ENCODE measurements around the gene MACROD1. TPM values are rescaled to one million over a fixed set of nuclear protein-coding genes. Genes with fewer than 3 reads are reported as not detected.

Gene MACROD1
- total RNA-seq, 3 donors from 2014 or later, result 16.5 to 17.8 (median 17.1) TPM

DNA sequence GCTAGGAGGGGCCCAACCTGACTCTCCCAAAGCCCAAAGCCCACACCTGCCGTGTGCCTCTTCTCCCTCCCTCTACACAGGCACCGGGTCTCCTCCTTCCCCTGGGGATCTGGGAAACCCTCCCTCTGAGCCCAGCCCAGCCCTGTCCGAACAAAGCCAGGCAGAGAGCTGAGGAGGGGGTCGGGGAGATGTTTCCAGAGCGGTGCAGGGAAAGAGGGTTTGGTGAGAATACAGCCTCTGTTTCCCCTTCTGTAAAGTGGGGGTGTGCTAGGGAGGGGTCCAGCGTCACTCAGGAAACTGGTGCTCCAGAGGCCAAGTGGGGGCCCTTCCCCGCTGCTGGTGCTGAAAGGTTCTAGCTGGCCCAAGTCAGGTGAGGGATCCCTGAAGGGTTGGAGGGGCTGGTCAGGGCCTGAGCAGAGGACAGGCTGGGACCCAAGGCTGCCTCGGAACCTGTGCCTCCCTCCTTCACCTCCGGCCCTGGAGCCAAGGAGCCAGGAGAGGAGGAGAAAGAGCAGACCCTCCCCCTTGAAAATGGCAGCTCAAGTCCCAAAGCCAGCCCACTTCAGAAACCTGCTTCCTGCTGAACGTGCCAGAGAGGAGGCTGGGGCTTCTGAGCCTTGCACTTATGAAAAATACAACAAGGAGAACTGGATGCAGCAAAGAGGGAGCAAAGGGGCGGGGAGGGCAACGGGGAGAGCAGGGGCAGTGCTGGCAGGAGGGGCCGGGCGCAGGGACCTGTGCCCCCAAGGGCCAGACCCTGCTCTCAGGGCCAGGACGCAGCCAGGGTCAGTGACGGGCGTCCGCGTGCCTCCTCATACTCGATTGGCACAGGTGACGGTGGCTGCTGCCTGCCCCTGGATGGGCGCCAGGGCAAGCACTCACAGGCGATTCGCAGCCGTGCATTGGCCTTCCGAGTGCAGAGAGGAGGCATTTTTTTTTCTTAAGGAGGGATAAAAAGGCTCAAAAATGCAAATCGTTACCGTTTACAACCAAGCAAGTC lies 43.2 kb downstream of the MACROD1 start:
- Mint-ChIP-seq H3K4me1 (ENCODE audit: low read depth) (no peaks in the 10 kb centered on the region), H3K27me3 (ENCODE audit: low read depth) (no peaks in the 10 kb centered on the region)
- no peak for DNase-seq

DNA sequence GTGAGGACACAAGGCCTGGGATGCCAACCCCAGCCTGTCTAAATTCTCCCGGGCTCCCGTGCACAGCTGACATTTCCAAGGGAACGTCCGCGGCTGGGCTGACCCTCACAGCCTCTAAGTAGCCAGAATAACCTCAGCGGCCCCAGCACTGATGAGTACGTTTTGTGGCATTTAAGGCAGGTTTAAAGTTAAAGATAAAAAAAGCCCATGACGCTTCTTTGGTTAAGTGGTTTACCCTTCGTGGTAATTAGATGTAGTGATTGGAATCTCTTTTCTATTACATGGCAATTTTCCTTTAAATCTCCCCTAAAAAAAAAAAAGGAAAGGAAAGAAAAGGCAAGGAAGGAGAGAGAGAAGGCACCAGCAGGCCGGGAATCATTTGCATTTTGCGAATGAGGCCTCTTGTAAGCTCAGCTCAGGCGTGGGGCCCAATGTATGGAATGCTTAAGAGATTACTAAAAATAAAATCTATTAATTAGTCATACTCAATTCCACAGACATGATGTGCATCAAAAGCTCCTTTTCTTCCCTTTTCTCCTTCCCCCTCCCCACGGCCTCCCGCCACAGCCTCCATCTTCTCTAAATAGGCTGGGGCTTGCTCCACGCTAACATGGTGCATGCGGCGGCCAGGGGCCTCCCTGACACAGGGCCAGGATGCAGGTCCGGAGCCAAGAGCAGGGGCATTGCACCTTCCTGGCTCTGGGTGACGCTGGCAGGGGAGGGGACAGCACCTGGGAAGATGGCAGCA lies 44.1 kb downstream of the MACROD1 start:
- no peak for ATAC-seq
- no peak for DNase-seq
- Mint-ChIP-seq H3K4me3 (no peak overlapping the region), H3K4me1 (ENCODE audit: low read depth) (no peaks in the 10 kb centered on the region), H3K36me3 (ENCODE audit: insufficient read depth) (no peaks in the 10 kb centered on the region), H3K9me3 (no peaks in the 10 kb centered on the region), H3K27me3 (ENCODE audit: low read depth) (no peaks in the 10 kb centered on the region)

More for the DNA sequence above, 43.2 kb downstream of the MACROD1 start:
- Mint-ChIP-seq H3K9me3 (no peaks in the 10 kb centered on the region), H3K4me3 (no peak overlapping the region), H3K36me3 (ENCODE audit: insufficient read depth) (no peaks in the 10 kb centered on the region)
- ATAC-seq, result no peak

DNA sequence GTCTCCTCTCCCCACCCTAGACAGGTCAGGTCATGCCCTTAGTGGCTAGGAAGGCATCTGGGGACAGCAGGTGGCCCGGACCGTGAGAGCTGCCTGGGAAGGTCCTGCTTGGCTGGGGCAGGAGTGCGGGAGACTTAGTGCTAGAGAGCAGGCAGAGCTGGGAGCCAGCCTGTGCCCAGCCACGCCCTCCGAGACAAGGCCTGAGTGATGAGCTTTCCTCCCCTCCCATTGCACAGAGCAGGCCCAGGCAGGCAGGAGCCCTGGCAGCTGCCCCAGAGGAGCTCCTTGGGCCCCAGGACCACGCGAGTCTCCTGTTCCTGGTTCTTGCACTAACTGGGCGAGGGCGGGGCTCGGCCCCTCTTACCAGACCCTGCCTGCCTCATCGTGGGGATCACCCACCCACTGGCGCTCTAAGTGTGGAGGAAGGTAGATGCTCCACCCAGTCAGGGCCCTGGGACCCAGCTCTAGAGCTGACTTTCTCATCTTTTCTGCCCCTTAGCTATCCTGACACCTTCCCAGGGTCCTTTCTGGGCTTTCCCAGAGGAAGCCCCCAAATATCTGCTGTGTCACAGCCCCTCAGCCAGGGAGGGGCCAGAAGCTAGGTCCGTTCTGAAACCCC lies 44.9 kb downstream of the MACROD1 start:
- no peak for DNase-seq
- Mint-ChIP-seq H3K27me3 (ENCODE audit: low read depth) (no peaks in the 10 kb centered on the region), H3K4me3 (no peak overlapping the region), H3K9me3 (no peaks in the 10 kb centered on the region), H3K4me1 (ENCODE audit: low read depth) (no peaks in the 10 kb centered on the region), H3K36me3 (ENCODE audit: insufficient read depth) (no peaks in the 10 kb centered on the region)
- no peak for ATAC-seq

DNA sequence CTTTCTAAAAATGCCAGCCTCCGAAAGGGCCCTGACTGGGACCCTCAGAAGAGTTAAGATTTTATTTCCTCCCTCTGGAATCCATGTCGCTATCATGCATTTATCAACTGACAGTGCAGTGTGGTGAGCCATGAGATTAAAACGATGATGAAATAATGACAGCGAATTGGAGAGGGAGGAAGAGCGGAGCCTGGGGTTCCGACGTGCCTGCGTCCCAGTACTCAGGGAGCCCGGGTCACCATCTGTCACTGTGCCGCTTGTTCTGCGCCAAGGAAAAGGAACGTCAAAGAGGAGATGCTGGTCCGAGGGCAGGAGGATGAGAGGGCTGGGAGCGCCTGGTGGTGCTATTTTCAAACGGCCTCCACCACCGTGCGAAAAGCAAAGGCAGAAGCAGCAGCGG lies 46.2 kb downstream of the MACROD1 start:
- no peaks in the 10 kb centered on the region for H3K9me3 Mint-ChIP-seq
- DNase-seq, result no peak

DNA sequence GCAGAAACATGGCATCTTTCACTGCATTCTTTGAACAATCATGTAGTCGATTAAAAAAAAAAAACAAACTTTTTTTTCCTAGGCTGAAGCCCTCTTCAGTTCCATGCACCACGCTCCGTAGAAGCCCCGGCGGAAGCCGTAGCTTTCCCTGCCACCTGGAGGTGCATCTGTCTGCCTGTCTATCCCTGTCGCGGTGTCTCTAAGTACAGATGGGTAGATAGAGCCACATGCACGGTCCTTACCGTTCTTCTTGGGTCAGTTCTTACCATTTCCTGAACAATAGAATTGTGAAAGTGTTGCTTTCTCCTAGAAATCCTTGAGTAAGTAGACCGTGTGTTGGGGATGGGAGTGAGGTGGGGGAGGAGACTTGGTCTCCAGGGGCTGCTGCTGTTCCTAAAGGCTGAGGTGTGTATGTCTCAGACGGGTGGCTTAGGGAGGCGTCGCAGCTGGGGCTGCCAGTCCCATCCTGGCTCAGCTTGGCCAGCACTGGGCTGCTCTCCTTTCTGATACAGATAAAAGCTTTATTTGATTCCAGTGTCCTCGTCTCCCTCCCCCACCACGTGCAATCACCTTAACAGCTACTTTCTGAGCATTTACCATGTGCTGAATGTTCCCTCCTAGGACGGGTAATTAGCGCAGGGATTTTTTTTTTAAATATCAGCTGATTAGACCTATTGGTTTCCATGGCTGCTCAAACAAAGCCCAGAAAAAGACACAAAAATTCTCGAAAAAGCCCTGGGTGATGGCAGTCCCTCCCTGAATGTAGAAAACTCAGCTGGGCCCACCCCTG lies 46.8 kb downstream of the MACROD1 start:
- no peak overlapping the region for H3K4me3 Mint-ChIP-seq
- no peaks in the 10 kb centered on the region for H3K36me3 Mint-ChIP-seq (ENCODE audit: insufficient read depth)
- DNase-seq (no peak), ATAC-seq (no peak)
- H3K27me3 Mint-ChIP-seq (ENCODE audit: low read depth), result no peaks in the 10 kb centered on the region
- no peaks in the 10 kb centered on the region for H3K4me1 Mint-ChIP-seq (ENCODE audit: low read depth)
- H3K9me3 Mint-ChIP-seq, result no peaks in the 10 kb centered on the region

More for the DNA sequence above, 46.2 kb downstream of the MACROD1 start:
- H3K27me3 Mint-ChIP-seq (ENCODE audit: low read depth), result no peaks in the 10 kb centered on the region
- no peaks in the 10 kb centered on the region for H3K36me3 Mint-ChIP-seq (ENCODE audit: insufficient read depth)
- no peak overlapping the region for H3K4me3 Mint-ChIP-seq
- H3K4me1 Mint-ChIP-seq (ENCODE audit: low read depth), result no peaks in the 10 kb centered on the region
- no peak for ATAC-seq

DNA sequence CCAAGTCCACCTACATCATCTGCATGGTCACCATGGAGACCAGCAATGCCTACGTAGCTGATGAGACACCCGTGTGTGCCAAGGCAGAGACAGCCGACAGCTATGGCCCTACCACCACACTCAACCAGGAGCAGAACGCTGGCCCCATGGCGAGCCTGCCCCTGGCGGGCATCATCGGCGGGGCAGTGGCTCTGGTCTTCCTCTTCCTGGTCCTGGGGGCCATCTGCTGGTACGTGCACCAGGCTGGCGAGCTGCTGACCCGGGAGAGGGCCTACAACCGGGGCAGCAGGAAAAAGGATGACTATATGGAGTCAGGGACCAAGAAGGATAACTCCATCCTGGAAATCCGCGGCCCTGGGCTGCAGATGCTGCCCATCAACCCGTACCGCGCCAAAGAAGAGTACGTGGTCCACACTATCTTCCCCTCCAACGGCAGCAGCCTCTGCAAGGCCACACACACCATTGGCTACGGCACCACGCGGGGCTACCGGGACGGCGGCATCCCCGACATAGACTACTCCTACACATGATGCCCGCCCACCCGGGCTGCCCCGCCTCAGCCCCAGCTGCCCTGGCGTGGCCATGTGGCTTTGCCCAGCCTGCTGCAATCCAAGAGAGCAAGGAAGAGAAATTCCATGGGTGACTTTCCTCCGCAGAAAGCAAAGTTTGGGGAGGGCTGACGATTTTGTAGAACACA lies 48.0 kb downstream of the MACROD1 start:
- Mint-ChIP-seq H3K9me3 (no peaks in the 10 kb centered on the region), H3K27me3 (ENCODE audit: low read depth) (no peaks in the 10 kb centered on the region), H3K36me3 (ENCODE audit: insufficient read depth) (no peaks in the 10 kb centered on the region), H3K4me1 (ENCODE audit: low read depth) (no peaks in the 10 kb centered on the region), H3K4me3 (no peak overlapping the region)
- DNase-seq (no peak), ATAC-seq (no peak)

DNA sequence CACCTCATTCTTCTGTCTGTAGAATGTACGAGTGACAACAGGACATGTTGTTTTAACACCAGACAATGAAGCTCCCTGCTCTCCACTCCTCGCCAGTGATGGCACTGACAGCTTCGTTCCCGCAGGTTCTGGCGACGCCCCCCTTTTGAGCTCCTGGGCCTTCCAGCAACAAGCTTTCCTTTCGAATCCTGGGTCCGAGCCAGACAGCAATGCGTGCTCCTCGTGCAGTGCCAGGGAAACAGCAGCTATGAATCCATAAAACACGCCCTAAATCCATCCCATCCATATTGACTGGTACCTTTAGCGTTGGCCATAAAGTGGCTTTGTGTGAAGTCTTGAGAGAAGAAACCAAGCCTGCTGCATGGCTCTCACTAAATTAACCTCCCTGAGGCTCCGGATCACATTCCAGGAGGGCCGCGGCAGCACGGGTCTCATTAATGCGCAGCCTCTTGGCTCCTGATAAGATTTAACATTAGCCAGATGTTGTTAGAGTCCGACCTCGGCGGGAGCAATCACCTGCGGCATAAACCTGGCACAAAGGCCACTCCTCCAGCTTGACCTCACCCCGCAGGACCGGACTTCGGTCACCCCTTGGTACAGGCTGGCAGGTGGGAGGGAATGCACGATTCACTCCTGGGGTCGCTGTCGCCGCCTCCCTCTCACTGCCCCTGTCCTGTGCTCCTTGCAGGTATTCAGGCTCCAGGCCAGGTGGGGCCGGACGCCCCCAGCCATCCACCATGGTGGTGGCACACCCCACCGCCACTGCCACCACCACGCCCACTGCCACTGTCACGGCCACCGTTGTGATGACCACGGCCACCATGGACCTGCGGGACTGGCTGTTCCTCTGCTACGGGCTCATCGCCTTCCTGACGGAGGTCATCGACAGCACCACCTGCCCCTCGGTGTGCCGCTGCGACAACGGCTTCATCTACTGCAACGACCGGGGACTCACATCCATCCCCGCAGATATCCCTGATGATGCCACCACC lies 50.1 kb downstream of the MACROD1 start:
- no peaks in the 10 kb centered on the region for H3K4me1 Mint-ChIP-seq (ENCODE audit: low read depth)
- no peaks in the 10 kb centered on the region for H3K27me3 Mint-ChIP-seq (ENCODE audit: low read depth)
- no peak overlapping the region for H3K4me3 Mint-ChIP-seq
- ATAC-seq (no peak), DNase-seq (no peak)
- H3K36me3 Mint-ChIP-seq (ENCODE audit: insufficient read depth), result no peaks in the 10 kb centered on the region
- H3K9me3 Mint-ChIP-seq, result no peaks in the 10 kb centered on the region

DNA sequence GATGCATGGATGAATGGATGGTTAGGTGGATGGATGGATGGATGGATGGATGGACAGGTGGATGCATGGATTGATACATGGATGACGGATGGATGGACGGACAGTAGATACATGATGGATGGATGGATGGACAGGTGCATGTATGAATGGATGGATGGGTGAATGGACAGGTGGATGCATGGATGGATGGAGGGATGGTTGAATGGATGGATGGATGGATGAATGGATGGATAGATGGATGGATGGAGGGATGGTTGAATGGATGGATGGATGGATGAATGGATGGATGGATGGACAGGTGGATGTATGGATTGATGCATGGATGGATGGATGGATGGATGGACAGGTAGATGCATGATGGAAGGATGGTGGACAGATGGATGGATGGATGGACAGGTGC lies 51.7 kb downstream of the MACROD1 start:
- ATAC-seq (no peak), DNase-seq (no peak)
- Mint-ChIP-seq H3K4me1 (ENCODE audit: low read depth) (no peaks in the 10 kb centered on the region), H3K9me3 (no peaks in the 10 kb centered on the region), H3K4me3 (no peak overlapping the region), H3K36me3 (ENCODE audit: insufficient read depth) (no peaks in the 10 kb centered on the region), H3K27me3 (ENCODE audit: low read depth) (no peaks in the 10 kb centered on the region)

DNA sequence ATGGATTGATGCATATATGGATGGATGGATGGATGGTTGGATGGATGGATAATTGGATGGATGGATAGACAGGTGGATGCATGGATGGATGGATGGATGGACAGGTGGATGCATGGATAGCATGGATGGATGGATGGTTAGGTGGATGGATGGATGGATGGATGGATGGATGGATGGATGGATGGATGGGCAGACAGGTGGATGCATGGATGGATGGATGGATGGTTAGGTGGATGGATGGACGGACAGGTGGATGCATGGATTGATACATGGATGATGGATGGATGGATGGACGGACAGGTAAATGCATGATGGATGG lies 52.5 kb downstream of the MACROD1 start:
- DNase-seq, result no peak
- Mint-ChIP-seq H3K9me3 (no peaks in the 10 kb centered on the region), H3K4me3 (no peak overlapping the region), H3K4me1 (ENCODE audit: low read depth) (no peaks in the 10 kb centered on the region), H3K36me3 (ENCODE audit: insufficient read depth) (no peaks in the 10 kb centered on the region), H3K27me3 (ENCODE audit: low read depth) (no peaks in the 10 kb centered on the region)
- no peak for ATAC-seq

DNA sequence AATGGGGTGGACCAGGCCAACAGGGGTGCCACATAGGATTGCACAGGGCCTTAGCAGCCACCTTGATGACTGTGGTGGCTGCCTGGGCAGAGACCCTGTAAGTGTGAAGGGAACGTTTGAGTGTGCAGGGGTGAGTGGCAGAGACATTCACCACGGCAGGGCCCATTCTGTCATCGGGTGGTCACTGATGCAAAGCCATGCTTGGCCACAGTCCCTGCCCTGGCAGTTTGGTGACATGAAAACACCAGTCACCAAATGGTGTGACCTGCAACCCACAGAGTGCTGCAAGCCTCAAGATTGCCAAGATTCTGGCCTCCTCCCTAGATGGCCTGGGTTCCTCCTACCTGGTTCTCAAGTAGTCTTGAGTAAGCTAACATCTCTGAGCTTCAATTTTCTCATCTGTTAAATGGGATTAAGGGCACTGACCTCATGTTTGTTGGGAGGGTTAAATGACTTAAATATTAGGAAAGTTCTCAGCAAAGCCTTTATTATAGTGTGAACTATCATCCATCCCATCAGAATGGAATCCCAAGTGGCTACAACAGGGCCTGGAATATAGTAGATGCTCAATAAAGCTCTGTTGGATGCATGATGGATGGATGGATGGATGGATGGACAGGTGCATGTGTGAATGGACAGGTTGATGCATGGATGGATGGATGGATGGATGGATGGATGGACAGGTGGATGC lies 53.0 kb downstream of the MACROD1 start:
- no peaks in the 10 kb centered on the region for H3K9me3 Mint-ChIP-seq
- ATAC-seq (no peak), DNase-seq (no peak)
- H3K36me3 Mint-ChIP-seq (ENCODE audit: insufficient read depth), result no peaks in the 10 kb centered on the region
- H3K4me1 Mint-ChIP-seq (ENCODE audit: low read depth), result no peaks in the 10 kb centered on the region
- H3K4me3 Mint-ChIP-seq, result no peak overlapping the region
- H3K27me3 Mint-ChIP-seq (ENCODE audit: low read depth), result no peaks in the 10 kb centered on the region

DNA sequence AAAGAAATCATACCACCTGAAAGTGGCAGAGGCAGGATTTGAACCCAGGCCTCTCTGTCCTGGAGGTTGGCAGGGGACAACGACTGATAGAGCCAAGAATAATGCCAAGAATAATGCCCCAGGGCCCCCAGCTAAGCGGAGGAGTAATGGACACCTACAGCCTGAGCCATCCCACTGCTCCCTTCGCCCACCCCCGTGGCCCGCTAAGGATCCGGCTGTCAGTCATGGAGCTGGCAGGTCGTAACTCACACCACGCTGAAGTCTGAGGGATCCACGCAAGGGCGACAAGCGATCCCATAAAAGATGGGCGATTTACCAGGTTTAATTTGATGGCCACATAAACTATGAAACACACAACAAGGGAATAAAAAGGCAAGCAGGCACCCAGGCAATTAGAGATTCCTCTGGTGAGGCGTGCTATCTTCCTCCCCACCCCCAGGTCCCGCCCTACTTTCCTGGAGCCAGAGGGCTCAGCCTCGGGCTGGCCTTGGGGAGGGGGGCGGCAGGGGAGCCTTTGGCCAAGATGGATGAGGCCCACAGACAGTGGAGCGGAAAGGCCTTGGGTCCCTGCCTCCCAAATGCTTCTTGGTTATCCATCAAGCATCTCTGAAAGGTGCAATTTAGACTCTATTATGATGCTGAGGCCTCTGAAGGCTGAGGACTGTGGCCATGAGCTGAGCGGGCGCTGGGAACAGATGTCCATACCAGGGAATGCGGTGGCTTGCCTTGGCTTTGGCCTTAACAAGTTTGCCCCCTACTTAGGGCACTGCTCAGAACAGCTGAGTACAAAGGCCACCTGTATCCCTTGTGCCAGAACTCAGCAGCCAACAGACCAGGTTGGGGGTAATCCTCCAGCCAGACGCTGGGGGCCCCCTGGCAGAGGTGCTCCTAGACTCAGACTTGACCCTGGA lies 55.2 kb downstream of the MACROD1 start:
- Mint-ChIP-seq H3K36me3 (ENCODE audit: insufficient read depth) (no peaks in the 10 kb centered on the region), H3K4me1 (ENCODE audit: low read depth) (no peaks in the 10 kb centered on the region), H3K9me3 (no peaks in the 10 kb centered on the region), H3K27me3 (ENCODE audit: low read depth) (no peaks in the 10 kb centered on the region), H3K4me3 (no peak overlapping the region)
- no peak for DNase-seq
- ATAC-seq, result no peak
